GM12878 (cell line): ENCODE results near the gene CIAO1. TPM values are rescaled to one million over a fixed set of nuclear protein-coding genes. Genes with fewer than 3 reads are reported as not detected.

Experiments
- ATAC-seq: fragments of 200-7000 bp; cut with Tn5 transposase; 3 replicates; pipeline ENCODE4 v1.9.1; 2020; ENCODE audit warnings: mild to moderate bottlenecking, moderate library complexity
- BruUV-seq: library from RNA; stranded (reverse); fragments of 400-500 nt; replicated peaks from 2 replicates; lab custom pipeline; 2021; lab: Mats Ljungman, UMichigan
- CTCF ChIA-PET: fragments of 300-600 bp; sonication (Branson Sonifier 250); formaldehyde crosslinking; extraction: SDS; loops from one replicate; lab custom pipeline; 2021; ENCODE audit warnings: inconsistent platforms; lab: Yijun Ruan, JAX
- POLR2A ChIA-PET: fragments of 350-600 bp; formaldehyde crosslinking; extraction: SDS; loops from one replicate; lab custom pipeline; 2021; ENCODE audit warnings: inconsistent platforms; lab: Charles Lee
- RAD21 ChIA-PET: fragments of 300-600 bp; sonication (Branson Sonifier 250); formaldehyde crosslinking; loops from one replicate; lab custom pipeline; 2023; ENCODE audit warnings: antibody characterized with exemption; ENCODE audit not compliant: unreplicated experiment; lab: Charles Lee
- SMC1A ChIA-PET: fragments of 300-600 bp; sonication (Branson Sonifier 250); formaldehyde crosslinking; loops from one replicate; lab custom pipeline; 2023; ENCODE audit not compliant: unreplicated experiment, uncharacterized antibody; lab: Charles Lee
- DNase-seq: peaks from one replicate; pipeline ENCODE4 v3.0.0-alpha.2; 2011; ENCODE audit warnings: low read depth, low spot score
- FAIRE-seq: peaks from 3 replicates; lab custom pipeline; 2011; peaks lifted over from hg19 to GRCh38; lab: Jason Lieb, UNC
- H2AFZ ChIP-seq: 2 replicates; pipeline ENCODE4 v1.6.0; 2011; ENCODE audit warnings: low read depth, low read length, control low read depth; ENCODE audit not compliant: control insufficient read depth
- H3K27ac ChIP-seq: 2 replicates; pipeline ENCODE4 v1.5.1; 2011; ENCODE audit warnings: control low read depth; ENCODE audit not compliant: control insufficient read depth, insufficient read depth
- H3K27me3 ChIP-seq, 2 experiments: replicated peaks in 1 of 2; 2 replicates each; pipeline versions ENCODE4 v1.6.0 to v1.6.1; 2011; ENCODE audit warnings: low read length in 1 of 2; ENCODE audit not compliant: control insufficient read depth in 2 of 2, insufficient read depth in 2 of 2
- H3K36me3 ChIP-seq, 2 experiments: 2 replicates each; pipeline ENCODE4 v1.5.1; 2011; ENCODE audit warnings: low read length in 1 of 2; ENCODE audit not compliant: control insufficient read depth in 2 of 2, insufficient read depth in 2 of 2
- H3K4me1 ChIP-seq: 2 replicates; pipeline ENCODE4 v1.6.1; 2011; ENCODE audit warnings: mild to moderate bottlenecking, low read length, moderate library complexity, mixed read lengths; ENCODE audit not compliant: control insufficient read depth, insufficient read depth
- H3K4me2 ChIP-seq: 2 replicates; pipeline ENCODE4 v1.6.0; 2011; ENCODE audit warnings: control low read depth; ENCODE audit not compliant: control insufficient read depth, insufficient read depth
- H3K4me3 ChIP-seq: fragments of 200-600 bp; sonication (generic); 2 replicates; pipeline ENCODE4 v1.5.1; 2016
- H3K79me2 ChIP-seq: 2 replicates; pipeline ENCODE4 v1.6.0; 2011; ENCODE audit warnings: low read length; ENCODE audit not compliant: control insufficient read depth, insufficient read depth
- H3K9ac ChIP-seq: 2 replicates; pipeline ENCODE4 v1.8.0; 2011; ENCODE audit warnings: low read length, control low read depth, mixed read lengths; ENCODE audit not compliant: control insufficient read depth, insufficient read depth
- H3K9me3 ChIP-seq: replicated peaks from 3 replicates; pipeline ENCODE4 v1.5.1; 2011; ENCODE audit warnings: mild to moderate bottlenecking, low read length; ENCODE audit not compliant: control insufficient read depth, insufficient read depth
- H4K20me1 ChIP-seq: 2 replicates; pipeline ENCODE4 v1.6.0; 2011; ENCODE audit not compliant: control insufficient read depth, insufficient read depth
- CREB1 ChIP-seq: IDR thresholded peaks from 2 replicates; pipeline ENCODE4 v1.6.1; 2012; ENCODE audit warnings: low read depth, mild to moderate bottlenecking, inconsistent platforms
- EED ChIP-seq: sonication (generic); IDR thresholded peaks from 2 replicates; pipeline ENCODE4 v1.6.1; 2016; ENCODE audit warnings: antibody characterized with exemption, low read depth
- EGR1 ChIP-seq, 2 experiments: IDR thresholded peaks; 1 replicate in 1 of 2; 2 replicates in 1 of 2; pipeline ENCODE4 v1.6.1; 2011 to 2012; ENCODE audit warnings: low read depth in 2 of 2, low read length in 2 of 2, borderline replicate concordance in 1 of 2, mild to moderate bottlenecking in 1 of 2, moderate library complexity in 1 of 2
- EZH2 ChIP-seq: IDR thresholded peaks from 2 replicates; pipeline ENCODE4 v1.6.1; 2012; ENCODE audit warnings: low read depth, mild to moderate bottlenecking, control low read depth, inconsistent platforms, low read length, borderline replicate concordance; ENCODE audit not compliant: control insufficient read depth
- JUNB ChIP-seq: IDR thresholded peaks from 2 replicates; pipeline ENCODE4 v1.6.1; 2016; ENCODE audit warnings: antibody characterized with exemption, mild to moderate bottlenecking
- KAT2A ChIP-seq: conservative IDR thresholded peaks from 2 replicates; pipeline ENCODE4 v1.6.1; 2011; ENCODE audit warnings: low read depth, low read length; ENCODE audit not compliant: control insufficient read depth
- MXI1 ChIP-seq: fragments of 150-350 bp; IDR thresholded peaks from 2 replicates; pipeline ENCODE4 v1.6.1; 2011; ENCODE audit warnings: low read depth, mild to moderate bottlenecking, inconsistent platforms, low read length, improper control_type of control experiment
- PML ChIP-seq: IDR thresholded peaks from 2 replicates; pipeline ENCODE4 v1.6.1; 2012; ENCODE audit warnings: low read length, inconsistent platforms
- POLR2AphosphoS5 ChIP-seq: IDR thresholded peaks from 2 replicates; pipeline ENCODE4 v1.6.1; 2011; ENCODE audit warnings: mild to moderate bottlenecking, low read length, inconsistent platforms
- TCF3 ChIP-seq: IDR thresholded peaks from 2 replicates; pipeline ENCODE4 v1.6.1; 2012; ENCODE audit warnings: low read depth, mild to moderate bottlenecking, low read length, borderline replicate concordance; ENCODE audit not compliant: insufficient read depth
- WRNIP1 ChIP-seq: IDR thresholded peaks from 2 replicates; pipeline ENCODE4 v1.6.1; 2011; ENCODE audit warnings: low read depth, low read length, improper control_type of control experiment, borderline replicate concordance
- WGBS: methylation state at CpG from one replicate; pipeline ENCODE4 v1.1.6; 2016; ENCODE audit warnings: low lambda C conversion rate; ENCODE audit not compliant: insufficient replicate concordance, insufficient coverage; ENCODE audit errors: missing lambda C conversion rate; 5-methylcytosine and 5-hydroxymethylcytosine counted together
- in situ Hi-C: fragments of 300-500 bp; cut with MboI; formaldehyde crosslinking; loops from 9 replicates; pipeline ENCODE4 v1.14.3; 2018; ENCODE audit warnings: mixed read lengths
- intact Hi-C: fragments of 100-400 bp; cut with micrococcal nuclease; formaldehyde crosslinking; loops from one replicate; pipeline ENCODE4 v1.14.2; 2022; ENCODE audit not compliant: unreplicated experiment
- polyA plus RNA-seq, 11 experiments: library from polyadenylated mRNA; depleted of rRNA in 4 of 11; unstranded in 6 of 11; stranded (reverse) in 5 of 11; fragments of >200 nt; fragmentation: Nextera tagmentation in 4 of 11; fragmentation: Illumina TruSeq in 1 of 11; extraction: Ambion mirVana in 4 of 11; extraction: Trizol in 1 of 11; gene quantifications; 1 replicate in 1 of 11; 2 replicates in 10 of 11; pipeline versions ENCODE4 v1.2.1 to v1.2.3, GENCODE V29; 2011 to 2016; ENCODE audit warnings: inconsistent platforms in 2 of 11, missing spikeins in 2 of 11, low read depth in 1 of 11
- total RNA-seq, 4 experiments: library from RNA; depleted of rRNA in 3 of 4; stranded (reverse); fragments of >200 nt in 3 of 4; fragmentation: Illumina TruSeq in 1 of 4; extraction: Trizol in 1 of 4; gene quantifications; 2 replicates each; pipeline versions ENCODE4 v1.2.1 to v1.2.3, GENCODE V29; 2013 to 2021
- TF ChIP-seq, protein P1 (sequence below): IDR thresholded peaks from 2 replicates; pipeline ENCODE4 v1.6.1; 2012; ENCODE audit warnings: low read length, inconsistent platforms
- TF ChIP-seq, protein P2 (sequence below): fragments of 450-650 bp; IDR thresholded peaks from 2 replicates; pipeline ENCODE4 v1.6.1; 2017; ENCODE audit warnings: low read depth, mild to moderate bottlenecking, moderate library complexity
- TF ChIP-seq, protein P3 (sequence below): IDR thresholded peaks from 2 replicates; pipeline ENCODE4 v1.6.1; 2011; ENCODE audit warnings: mild to moderate bottlenecking, low read depth, low read length, moderate library complexity; ENCODE audit not compliant: insufficient replicate concordance
- TF ChIP-seq, protein P4 (sequence below): IDR thresholded peaks from 2 replicates; pipeline ENCODE4 v1.6.1; 2011; ENCODE audit warnings: low read depth, mild to moderate bottlenecking, low read length, moderate library complexity, borderline replicate concordance; ENCODE audit errors: extremely low read depth
- TF ChIP-seq, protein P5 (sequence below): fragments of 450-650 bp; IDR thresholded peaks from 2 replicates; pipeline ENCODE4 v1.6.1; 2016; ENCODE audit warnings: mild to moderate bottlenecking

Gene CIAO1
- total and polyA plus RNA-seq, 10 of the 15 experiments (the other 5 are each of a cell fraction or from before 2014, with no cell fraction given): 8.3 to 89.4 (median 63.4) TPM

DNA sequence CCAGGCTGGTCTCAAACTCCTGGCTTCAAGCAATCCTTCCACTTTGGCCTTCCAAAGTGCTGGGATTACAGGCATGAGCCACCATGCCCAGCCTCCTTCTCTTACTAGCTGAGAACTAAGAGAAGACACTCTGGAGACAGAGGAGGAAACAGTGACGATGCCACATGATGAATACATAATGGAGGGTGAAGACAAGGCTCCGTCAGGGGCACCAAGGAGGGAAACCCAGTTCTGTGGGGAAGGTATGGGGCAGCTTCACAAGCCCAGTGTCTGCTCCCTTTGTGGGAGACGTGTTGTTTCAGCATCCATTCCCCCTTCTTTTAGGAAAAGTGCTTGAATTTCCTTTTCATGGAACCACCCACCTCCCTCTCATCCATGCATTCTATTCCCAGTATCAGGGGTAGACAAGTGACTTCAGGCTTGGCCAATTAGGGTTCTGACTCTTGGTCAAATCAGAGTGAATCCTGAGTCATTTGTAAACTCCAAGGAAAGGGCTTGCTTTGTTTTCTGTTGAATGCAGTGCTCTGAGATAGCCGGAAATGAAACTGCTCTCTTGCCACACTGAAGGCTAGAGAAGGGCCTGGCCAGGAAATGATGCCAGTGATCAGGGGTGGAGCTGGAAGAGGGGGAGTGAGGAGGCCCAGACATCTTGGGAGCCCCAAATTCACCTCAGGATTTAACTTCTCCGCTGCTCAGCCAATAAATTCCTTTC is 24.0 kb upstream of the CIAO1 start:
- Histone ChIP-seq H2AFZ (peak overlapping the region; percentile 58), H4K20me1 (no peaks in the 10 kb centered on the region), H3K27me3 (no peaks in the 10 kb centered on the region), H3K4me3 (peak overlapping the region; percentile 24; the same call in 1 of the 2 replicates), H3K27ac (peak overlapping the region; percentile 89), H3K4me2 (peak overlapping the region; percentile 90), H3K4me1 (peaks cover 32% of the 10 kb centered on the region), H3K9ac (peak overlapping the region; percentile 50), H3K79me2 (no peaks in the 10 kb centered on the region), H3K9me3 (no peaks in the 10 kb centered on the region), H3K36me3 (no peaks in the 10 kb centered on the region; a peak in 1 of 4 replicates)
- BruUV-seq: no TSS peak
- DNase-seq (peak; percentile 78), FAIRE-seq (peak; percentile 92), ATAC-seq (peak; percentile 98)
- intact Hi-C loops: no loop called here
- 1% methylated on average over 5 of the region's 5 CpGs for WGBS
- ChIA-PET CTCF (interaction anchor here (0.8 to 3.1 kb wide), 17 partner anchors 8 to 250 kb away, joined by 3 to 18 read pairs (median 4); partner anchors contain the start of genes ASTL and STARD7), SMC1A (interaction anchor here (0.8 to 4.4 kb wide), 15 partner anchors 9 to 94 kb away, joined by 3 to 26 read pairs (median 4); partner anchors contain the start of gene NCAPH), RAD21 (interaction anchor here (0.7 to 3.5 kb wide), 8 partner anchors 9 to 66 kb away, joined by 3 to 13 read pairs (median 4); partner anchors contain the start of gene STARD7), POLR2A (interaction anchor here (1.0 to 2.7 kb wide), 6 partner anchors 8 to 67 kb away, joined by 3 to 14 read pairs (median 6); no protein-coding TSS in a partner anchor)
- in situ Hi-C loops: no loop called here
- TF ChIP-seq POLR2AphosphoS5: peak; percentile 59
- peak; percentile 96 for TF ChIP-seq EED
- peak; percentile 70 for TF ChIP-seq JUNB
- TF ChIP-seq KAT2A: no peak
- no peak for TF ChIP-seq PML
- TF ChIP-seq, protein P1, sequence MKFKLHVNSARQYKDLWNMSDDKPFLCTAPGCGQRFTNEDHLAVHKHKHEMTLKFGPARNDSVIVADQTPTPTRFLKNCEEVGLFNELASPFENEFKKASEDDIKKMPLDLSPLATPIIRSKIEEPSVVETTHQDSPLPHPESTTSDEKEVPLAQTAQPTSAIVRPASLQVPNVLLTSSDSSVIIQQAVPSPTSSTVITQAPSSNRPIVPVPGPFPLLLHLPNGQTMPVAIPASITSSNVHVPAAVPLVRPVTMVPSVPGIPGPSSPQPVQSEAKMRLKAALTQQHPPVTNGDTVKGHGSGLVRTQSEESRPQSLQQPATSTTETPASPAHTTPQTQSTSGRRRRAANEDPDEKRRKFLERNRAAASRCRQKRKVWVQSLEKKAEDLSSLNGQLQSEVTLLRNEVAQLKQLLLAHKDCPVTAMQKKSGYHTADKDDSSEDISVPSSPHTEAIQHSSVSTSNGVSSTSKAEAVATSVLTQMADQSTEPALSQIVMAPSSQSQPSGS: no peak
- TF ChIP-seq, protein P2, sequence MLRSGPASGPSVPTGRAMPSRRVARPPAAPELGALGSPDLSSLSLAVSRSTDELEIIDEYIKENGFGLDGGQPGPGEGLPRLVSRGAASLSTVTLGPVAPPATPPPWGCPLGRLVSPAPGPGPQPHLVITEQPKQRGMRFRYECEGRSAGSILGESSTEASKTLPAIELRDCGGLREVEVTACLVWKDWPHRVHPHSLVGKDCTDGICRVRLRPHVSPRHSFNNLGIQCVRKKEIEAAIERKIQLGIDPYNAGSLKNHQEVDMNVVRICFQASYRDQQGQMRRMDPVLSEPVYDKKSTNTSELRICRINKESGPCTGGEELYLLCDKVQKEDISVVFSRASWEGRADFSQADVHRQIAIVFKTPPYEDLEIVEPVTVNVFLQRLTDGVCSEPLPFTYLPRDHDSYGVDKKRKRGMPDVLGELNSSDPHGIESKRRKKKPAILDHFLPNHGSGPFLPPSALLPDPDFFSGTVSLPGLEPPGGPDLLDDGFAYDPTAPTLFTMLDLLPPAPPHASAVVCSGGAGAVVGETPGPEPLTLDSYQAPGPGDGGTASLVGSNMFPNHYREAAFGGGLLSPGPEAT: peak; percentile 65
- TF ChIP-seq, protein P3, sequence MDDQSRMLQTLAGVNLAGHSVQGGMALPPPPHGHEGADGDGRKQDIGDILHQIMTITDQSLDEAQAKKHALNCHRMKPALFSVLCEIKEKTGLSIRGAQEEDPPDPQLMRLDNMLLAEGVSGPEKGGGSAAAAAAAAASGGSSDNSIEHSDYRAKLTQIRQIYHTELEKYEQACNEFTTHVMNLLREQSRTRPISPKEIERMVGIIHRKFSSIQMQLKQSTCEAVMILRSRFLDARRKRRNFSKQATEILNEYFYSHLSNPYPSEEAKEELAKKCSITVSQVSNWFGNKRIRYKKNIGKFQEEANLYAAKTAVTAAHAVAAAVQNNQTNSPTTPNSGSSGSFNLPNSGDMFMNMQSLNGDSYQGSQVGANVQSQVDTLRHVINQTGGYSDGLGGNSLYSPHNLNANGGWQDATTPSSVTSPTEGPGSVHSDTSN: no peak
- TF ChIP-seq, protein P4, sequence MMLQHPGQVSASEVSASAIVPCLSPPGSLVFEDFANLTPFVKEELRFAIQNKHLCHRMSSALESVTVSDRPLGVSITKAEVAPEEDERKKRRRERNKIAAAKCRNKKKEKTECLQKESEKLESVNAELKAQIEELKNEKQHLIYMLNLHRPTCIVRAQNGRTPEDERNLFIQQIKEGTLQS: no peak
- TF ChIP-seq TCF3: no peak
- peak in 1 of 2 experiments; percentile 70; a peak in 2 of 3 replicates for TF ChIP-seq EGR1 (IDR thresholded peaks at IDR 0.05; ENCODE audit: borderline replicate concordance in 1 of 2, low read depth in 2 of 2, low read length in 2 of 2)
- TF ChIP-seq, protein P5, sequence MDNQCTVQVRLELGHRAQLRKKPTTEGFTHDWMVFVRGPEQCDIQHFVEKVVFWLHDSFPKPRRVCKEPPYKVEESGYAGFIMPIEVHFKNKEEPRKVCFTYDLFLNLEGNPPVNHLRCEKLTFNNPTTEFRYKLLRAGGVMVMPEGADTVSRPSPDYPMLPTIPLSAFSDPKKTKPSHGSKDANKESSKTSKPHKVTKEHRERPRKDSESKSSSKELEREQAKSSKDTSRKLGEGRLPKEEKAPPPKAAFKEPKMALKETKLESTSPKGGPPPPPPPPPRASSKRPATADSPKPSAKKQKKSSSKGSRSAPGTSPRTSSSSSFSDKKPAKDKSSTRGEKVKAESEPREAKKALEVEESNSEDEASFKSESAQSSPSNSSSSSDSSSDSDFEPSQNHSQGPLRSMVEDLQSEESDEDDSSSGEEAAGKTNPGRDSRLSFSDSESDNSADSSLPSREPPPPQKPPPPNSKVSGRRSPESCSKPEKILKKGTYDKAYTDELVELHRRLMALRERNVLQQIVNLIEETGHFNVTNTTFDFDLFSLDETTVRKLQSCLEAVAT: no peak
- TF ChIP-seq WRNIP1: no peak
- no peak for TF ChIP-seq EZH2
- TF ChIP-seq CREB1: peak; percentile 48; the same call in 1 of the 2 replicates
- no peak for TF ChIP-seq MXI1
